ENCODE data around the gene DTX3. TPM values are rescaled to one million over a fixed set of nuclear protein-coding genes. Genes with fewer than 3 reads are reported as not detected.

The DTX3 gene
- total RNA-seq, 1 experiment from 2014 or later, result 67.5 TPM

- H2AFZ ChIP-seq (ENCODE audit: low read length), result no peak overlapping the region
- no peak overlapping the region for H4K91ac ChIP-seq (ENCODE audit: insufficient read length, low read depth, low read length)
- no peak overlapping the region for H3K56ac ChIP-seq (ENCODE audit: insufficient read length, low read depth, low read length)
- H4K8ac ChIP-seq (replicated peaks; ENCODE audit: insufficient read length, low read depth, low read length), result no peak overlapping the region
- no peaks in the 10 kb centered on the region for H3K9me3 Mint-ChIP-seq
- peaks cover 87% of the 10 kb centered on the region for H3K27me3 Mint-ChIP-seq (ENCODE audit: low read depth)
- WGBS (ENCODE audit: extremely low coverage, insufficient read length, low lambda C conversion rate), result no CpG with 5 or more reads among the region's 6 CpGs
- H3K79me2 ChIP-seq (ENCODE audit: insufficient read depth, low read length), result no peaks in the 10 kb centered on the region
- no peak overlapping the region for H3K18ac ChIP-seq (ENCODE audit: insufficient read length, low read depth, low read length)
- H2BK5ac ChIP-seq (ENCODE audit: insufficient read length, low read length), result no peak overlapping the region
- H3K4ac ChIP-seq (ENCODE audit: low read depth, low read length), result no peak overlapping the region
- H3K4me1 ChIP-seq (ENCODE audit: insufficient read depth, low read length), result no peaks in the 10 kb centered on the region; the same call in 1 of the 2 replicates
- DNase-seq, result peak; percentile 34
- peaks cover 12 to 35% of the 10 kb centered on the region in 2 experiments for H3K4me1 Mint-ChIP-seq
- no peak overlapping the region for H3K9ac ChIP-seq (ENCODE audit: extremely low read depth, insufficient read length, low read length)
- no peak overlapping the region for H4K5ac ChIP-seq (ENCODE audit: insufficient read length, low read depth, low read length)
- TF ChIP-seq CTCF (conservative IDR thresholded peaks at IDR 0.05), result no peak
- H2AK5ac ChIP-seq (ENCODE audit: insufficient read length, low read length), result no peak overlapping the region
- no peak overlapping the region for H3K23ac ChIP-seq (ENCODE audit: insufficient read length, low read depth, low read length)
- H3K27ac ChIP-seq (ENCODE audit: insufficient read length, low read depth, low read length), result no peak overlapping the region
- no peaks in the 10 kb centered on the region for H3K36me3 Mint-ChIP-seq (ENCODE audit: insufficient read depth in 1 of 3, low read depth in 3 of 3)
- peak overlapping the region; percentile 69 for H3K4me2 ChIP-seq (ENCODE audit: insufficient read depth, insufficient read length, low read length)
- peak overlapping the region in 1 of 2 experiments; percentile 87; a peak in 3 of 5 replicates for H3K4me3 Mint-ChIP-seq
- peaks cover 3% of the 10 kb centered on the region for H4K20me1 ChIP-seq (ENCODE audit: control insufficient read depth, insufficient read depth, insufficient read length)
- no peak overlapping the region for H2BK15ac ChIP-seq (ENCODE audit: low read depth, low read length)
- no peak overlapping the region for H2BK12ac ChIP-seq (ENCODE audit: insufficient read length, low read depth, low read length)
- H3K14ac ChIP-seq (ENCODE audit: insufficient read depth, low read length), result no peak overlapping the region
- H3T11ph ChIP-seq (ENCODE audit: low read length), result no peak overlapping the region
- H3K79me1 ChIP-seq (ENCODE audit: insufficient read depth, low read depth, low read length, poor library complexity, severe bottlenecking), result no peaks in the 10 kb centered on the region
- peaks cover 23% of the 10 kb centered on the region for H3K23me2 ChIP-seq (ENCODE audit: insufficient read length, low read depth, low read length, poor library complexity, severe bottlenecking)
- H2BK120ac ChIP-seq (ENCODE audit: low read depth, low read length, poor library complexity, severe bottlenecking), result no peak overlapping the region
- H3K27ac Mint-ChIP-seq, result no peak overlapping the region
- no peak overlapping the region for H2BK20ac ChIP-seq (ENCODE audit: low read depth, low read length, poor library complexity, severe bottlenecking)
- peaks cover 63% of the 10 kb centered on the region for H3K27me3 ChIP-seq (ENCODE audit: insufficient read depth, low read length)
- H3K9me3 ChIP-seq (ENCODE audit: control insufficient read depth, low read depth, low read length), result no peaks in the 10 kb centered on the region
Observed at GRCh38 chr12:57630891-57631433, 26.3 kb downstream of the DTX3 start.
